ENCODE results near the gene LIMK2.

Gene LIMK2

GRCh38 chr22:31238057-31238456, 26.0 kb downstream of the LIMK2 start:
- Histone ChIP-seq H3K27me3 (ENCODE audit: low read length) (no peaks in the 10 kb centered on the region), H3F3A (ENCODE audit: insufficient read depth) (no peaks in the 10 kb centered on the region), H3K27ac (ENCODE audit: low read depth, low read length) (no peak overlapping the region), H3K4me3 (ENCODE audit: insufficient read depth, low read length, poor library complexity, severe bottlenecking) (no peak overlapping the region), H2AFZ (ENCODE audit: low read depth, low read length, severe bottlenecking) (no peak overlapping the region), H3K4me2 (ENCODE audit: low read depth, low read length, poor library complexity, severe bottlenecking) (no peak overlapping the region), H3K9me3 (ENCODE audit: insufficient read depth, low read length) (no peaks in the 10 kb centered on the region), H3K36me3 (ENCODE audit: low read length) (no peaks in the 10 kb centered on the region; the same call in 1 of the 2 replicates), H3K9me2 (replicated peaks; ENCODE audit: insufficient read depth, low read length) (no peaks in the 10 kb centered on the region), H3K9ac (ENCODE audit: low read length) (no peak overlapping the region), H3K79me2 (ENCODE audit: insufficient read depth, low read length) (peaks cover 17% of the 10 kb centered on the region; the same call in 1 of the 2 replicates), H4K20me1 (ENCODE audit: low read depth, low read length) (no peaks in the 10 kb centered on the region)
- TF ChIP-seq EZH2phosphoT487 (conservative IDR thresholded peaks at IDR 0.05; ENCODE audit: low read length), result no peak
- TF ChIP-seq CTCF (IDR thresholded peaks at IDR 0.05; ENCODE audit: insufficient read depth, low read length, poor library complexity, severe bottlenecking), result no peak

- H2AFZ ChIP-seq (ENCODE audit: low read depth, low read length, severe bottlenecking), result no peak overlapping the region
- H3K4me2 ChIP-seq (ENCODE audit: low read depth, low read length, poor library complexity, severe bottlenecking), result no peak overlapping the region
- peaks cover 15% of the 10 kb centered on the region; the same call in 1 of the 2 replicates for H3K79me2 ChIP-seq (ENCODE audit: insufficient read depth, low read length)
- H4K20me1 ChIP-seq (ENCODE audit: low read depth, low read length), result no peaks in the 10 kb centered on the region
- H3K9me2 ChIP-seq (replicated peaks; ENCODE audit: insufficient read depth, low read length), result no peaks in the 10 kb centered on the region
- H3K9me3 ChIP-seq (ENCODE audit: insufficient read depth, low read length), result no peaks in the 10 kb centered on the region
- H3K27me3 ChIP-seq (ENCODE audit: low read length), result no peaks in the 10 kb centered on the region
- no peaks in the 10 kb centered on the region; the same call in 1 of the 2 replicates for H3K36me3 ChIP-seq (ENCODE audit: low read length)
- H3K9ac ChIP-seq (ENCODE audit: low read length), result no peak overlapping the region
- TF ChIP-seq EZH2phosphoT487 (conservative IDR thresholded peaks at IDR 0.05; ENCODE audit: low read length), result no peak
- no peak for TF ChIP-seq CTCF (IDR thresholded peaks at IDR 0.05; ENCODE audit: insufficient read depth, low read length, poor library complexity, severe bottlenecking)
- H3K27ac ChIP-seq (ENCODE audit: low read depth, low read length), result no peak overlapping the region
- H3K4me3 ChIP-seq (ENCODE audit: insufficient read depth, low read length, poor library complexity, severe bottlenecking), result no peak overlapping the region
- no peaks in the 10 kb centered on the region for H3F3A ChIP-seq (ENCODE audit: insufficient read depth)
These were observed 27.8 kb downstream of the LIMK2 start for GRCh38 chr22:31239771-31240370.

GRCh38 chr22:31241200-31241599, 29.1 kb downstream of the LIMK2 start:
- 0 out of 2 replicates have a peak, but pooled peaks cover 7% of the 10 kb centered on the region for H3K79me2 ChIP-seq (ENCODE audit: insufficient read depth, low read length)
- H3K27ac ChIP-seq (ENCODE audit: low read depth, low read length), result no peak overlapping the region
- H4K20me1 ChIP-seq (ENCODE audit: low read depth, low read length), result no peaks in the 10 kb centered on the region
- no peaks in the 10 kb centered on the region for H3K27me3 ChIP-seq (ENCODE audit: low read length)
- no peak overlapping the region for H3K4me2 ChIP-seq (ENCODE audit: low read depth, low read length, poor library complexity, severe bottlenecking)
- H3F3A ChIP-seq (ENCODE audit: insufficient read depth), result no peaks in the 10 kb centered on the region
- TF ChIP-seq CTCF (IDR thresholded peaks at IDR 0.05; ENCODE audit: insufficient read depth, low read length, poor library complexity, severe bottlenecking), result no peak
- no peak for TF ChIP-seq EZH2phosphoT487 (conservative IDR thresholded peaks at IDR 0.05; ENCODE audit: low read length)
- no peaks in the 10 kb centered on the region for H3K9me3 ChIP-seq (ENCODE audit: insufficient read depth, low read length)
- H3K9ac ChIP-seq (ENCODE audit: low read length), result no peak overlapping the region
- no peaks in the 10 kb centered on the region for H3K9me2 ChIP-seq (replicated peaks; ENCODE audit: insufficient read depth, low read length)
- H3K4me3 ChIP-seq (ENCODE audit: insufficient read depth, low read length, poor library complexity, severe bottlenecking), result no peak overlapping the region
- H2AFZ ChIP-seq (ENCODE audit: low read depth, low read length, severe bottlenecking), result no peak overlapping the region
- no peaks in the 10 kb centered on the region; the same call in 1 of the 2 replicates for H3K36me3 ChIP-seq (ENCODE audit: low read length)

Measured in SU-DHL-6 (cell line).